Measurements from ENCODE around the gene HSF4. TPM values are rescaled to one million over a fixed set of nuclear protein-coding genes. Genes with fewer than 3 reads are reported as not detected.

HSF4 gene
- total RNA-seq, 1 experiment from 2014 or later: 57.1 TPM

DNA sequence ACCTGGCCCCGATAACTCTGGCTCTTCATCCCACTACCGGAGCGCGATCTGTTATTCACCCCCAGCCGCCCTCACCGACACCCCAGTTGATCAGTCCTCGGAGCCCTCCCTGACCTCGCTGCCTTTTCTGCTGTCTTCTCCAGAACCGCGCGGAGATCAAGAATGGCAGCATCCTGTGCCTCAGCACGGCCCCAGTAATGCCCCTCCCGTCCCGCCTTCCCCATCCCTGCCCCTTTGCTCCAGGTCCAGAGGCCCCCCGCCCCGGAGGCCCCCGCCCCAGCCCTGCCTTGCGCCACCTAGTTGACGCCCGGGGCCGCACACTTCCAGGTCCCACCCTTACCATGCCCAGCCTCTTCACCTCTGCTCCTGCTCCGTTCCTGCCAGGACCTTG lies 35.3 kb downstream of the HSF4 start:
- peak overlapping the region; percentile 88 for H3K4me3 Mint-ChIP-seq (ENCODE audit: low read depth, unreplicated experiment)
- peak overlapping the region; percentile 94 for H3K27ac Mint-ChIP-seq (ENCODE audit: unreplicated experiment)
- peaks cover 93% of the 10 kb centered on the region for H3K36me3 Mint-ChIP-seq (ENCODE audit: insufficient read depth, unreplicated experiment)
- peaks cover 25% of the 10 kb centered on the region for H3K4me1 Mint-ChIP-seq (ENCODE audit: low read depth, unreplicated experiment)
- intact Hi-C loops (cut with micrococcal nuclease; ENCODE audit: unreplicated experiment): no loop called here
- H3K9me3 Mint-ChIP-seq (ENCODE audit: low read depth, unreplicated experiment): no peaks in the 10 kb centered on the region
- CTCF ChIA-PET: interaction anchor here (0.9 to 2.9 kb wide), 2 partner anchors 41 to 246 kb away, joined by 3 to 7 read pairs; no protein-coding TSS in a partner anchor
- no TSS peak for BruUV-seq (replicated peaks)
- TF ChIP-seq, protein P1, sequence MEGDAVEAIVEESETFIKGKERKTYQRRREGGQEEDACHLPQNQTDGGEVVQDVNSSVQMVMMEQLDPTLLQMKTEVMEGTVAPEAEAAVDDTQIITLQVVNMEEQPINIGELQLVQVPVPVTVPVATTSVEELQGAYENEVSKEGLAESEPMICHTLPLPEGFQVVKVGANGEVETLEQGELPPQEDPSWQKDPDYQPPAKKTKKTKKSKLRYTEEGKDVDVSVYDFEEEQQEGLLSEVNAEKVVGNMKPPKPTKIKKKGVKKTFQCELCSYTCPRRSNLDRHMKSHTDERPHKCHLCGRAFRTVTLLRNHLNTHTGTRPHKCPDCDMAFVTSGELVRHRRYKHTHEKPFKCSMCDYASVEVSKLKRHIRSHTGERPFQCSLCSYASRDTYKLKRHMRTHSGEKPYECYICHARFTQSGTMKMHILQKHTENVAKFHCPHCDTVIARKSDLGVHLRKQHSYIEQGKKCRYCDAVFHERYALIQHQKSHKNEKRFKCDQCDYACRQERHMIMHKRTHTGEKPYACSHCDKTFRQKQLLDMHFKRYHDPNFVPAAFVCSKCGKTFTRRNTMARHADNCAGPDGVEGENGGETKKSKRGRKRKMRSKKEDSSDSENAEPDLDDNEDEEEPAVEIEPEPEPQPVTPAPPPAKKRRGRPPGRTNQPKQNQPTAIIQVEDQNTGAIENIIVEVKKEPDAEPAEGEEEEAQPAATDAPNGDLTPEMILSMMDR (IDR thresholded peaks at IDR 0.05; ENCODE audit: unreplicated experiment): peak; percentile 77
- no peaks in the 10 kb centered on the region for H3K27me3 Mint-ChIP-seq (ENCODE audit: unreplicated experiment)
- peak; percentile 56 for DNase-seq

- no peaks in the 10 kb centered on the region for H3K27me3 Mint-ChIP-seq (ENCODE audit: unreplicated experiment)
- H3K9me3 Mint-ChIP-seq (ENCODE audit: low read depth, unreplicated experiment): no peaks in the 10 kb centered on the region
- TF ChIP-seq, protein P1 (IDR thresholded peaks at IDR 0.05; ENCODE audit: unreplicated experiment): no peak
- no peak for DNase-seq
- peak overlapping the region; percentile 94 for H3K27ac Mint-ChIP-seq (ENCODE audit: unreplicated experiment)
- BruUV-seq (replicated peaks): no TSS peak
- CTCF ChIA-PET: interaction anchor here (0.9 kb wide), 1 partner anchor 41 kb away, joined by 3 read pairs; no protein-coding TSS in a partner anchor
- H3K4me1 Mint-ChIP-seq (ENCODE audit: low read depth, unreplicated experiment): peaks cover 25% of the 10 kb centered on the region
- peak overlapping the region; percentile 88 for H3K4me3 Mint-ChIP-seq (ENCODE audit: low read depth, unreplicated experiment)
- intact Hi-C loops (cut with micrococcal nuclease; ENCODE audit: unreplicated experiment): no loop called here
- peaks cover 86% of the 10 kb centered on the region for H3K36me3 Mint-ChIP-seq (ENCODE audit: insufficient read depth, unreplicated experiment)
These were observed 35.9 kb downstream of the HSF4 start for GRCh38 chr16:67200491-67200890.

- TSS peak; percentile 5 for BruUV-seq (replicated peaks)
- TF ChIP-seq, protein P1 (IDR thresholded peaks at IDR 0.05; ENCODE audit: unreplicated experiment): no peak
- Mint-ChIP-seq H3K27ac (ENCODE audit: unreplicated experiment) (no peak overlapping the region), H3K4me3 (ENCODE audit: low read depth, unreplicated experiment) (no peak overlapping the region), H3K9me3 (ENCODE audit: low read depth, unreplicated experiment) (no peaks in the 10 kb centered on the region), H3K36me3 (ENCODE audit: insufficient read depth, unreplicated experiment) (peaks cover 80% of the 10 kb centered on the region), H3K4me1 (ENCODE audit: low read depth, unreplicated experiment) (peaks cover 15% of the 10 kb centered on the region), H3K27me3 (ENCODE audit: unreplicated experiment) (no peaks in the 10 kb centered on the region)
- no peak for DNase-seq
- CTCF ChIA-PET: interaction anchor here (0.7 to 0.8 kb wide), 2 partner anchors 17 to 23 kb away, joined by 3 read pairs; no protein-coding TSS in a partner anchor
- intact Hi-C loops (cut with micrococcal nuclease; ENCODE audit: unreplicated experiment): no loop called here
These were observed 37.1 kb downstream of the HSF4 start for GRCh38 chr16:67201411-67202345.

- TF ChIP-seq, protein P1 (IDR thresholded peaks at IDR 0.05; ENCODE audit: unreplicated experiment): no peak
- Mint-ChIP-seq H3K4me1 (ENCODE audit: low read depth, unreplicated experiment) (peaks cover 11% of the 10 kb centered on the region), H3K27me3 (ENCODE audit: unreplicated experiment) (no peaks in the 10 kb centered on the region), H3K27ac (ENCODE audit: unreplicated experiment) (no peak overlapping the region), H3K9me3 (ENCODE audit: low read depth, unreplicated experiment) (no peaks in the 10 kb centered on the region), H3K4me3 (ENCODE audit: low read depth, unreplicated experiment) (no peak overlapping the region), H3K36me3 (ENCODE audit: insufficient read depth, unreplicated experiment) (peaks cover 77% of the 10 kb centered on the region)
- intact Hi-C loops (cut with micrococcal nuclease; ENCODE audit: unreplicated experiment): no loop called here
- CTCF ChIA-PET: interaction anchor here (0.5 to 0.8 kb wide), 2 partner anchors 16 to 231 kb away, joined by 3 to 5 read pairs; no protein-coding TSS in a partner anchor
- BruUV-seq (replicated peaks): no TSS peak
- no peak for DNase-seq
These were observed 37.9 kb downstream of the HSF4 start for GRCh38 chr16:67202426-67202825.

Data from Calu3 (cell line).